ENCODE measurements around the gene CEP350. TPM values are rescaled to one million over a fixed set of nuclear protein-coding genes. Genes with fewer than 3 reads are reported as not detected.

CEP350 gene
- total RNA-seq, 6 donors from 2014 or later: 42.8 to 66.5 (median 52.2) TPM

GRCh38 chr1:179968284-179968993 is 13.8 kb downstream of the CEP350 start:
- H3K27me3 ChIP-seq: no peaks in the 10 kb centered on the region
- H3K9me3 ChIP-seq: peaks cover 0 to 8% (median 0%) of the 10 kb centered on the region in 4 donors
- H3K4me3 ChIP-seq: no peak overlapping the region
- no peak for DNase-seq
- WGBS, 2 donors: 93% methylated on average over 6 of the region's 6 CpGs
- H3K27ac ChIP-seq: peak overlapping the region in 2 of 4 donors; percentile 79 to 84
- ATAC-seq (ENCODE audit: low FRiP score in 2 of 2): no peak
- no peak for TF ChIP-seq EP300 (IDR thresholded peaks at IDR 0.05)
- TF ChIP-seq CTCF (IDR thresholded peaks at IDR 0.05): no peak
- TF ChIP-seq POLR2AphosphoS5 (IDR thresholded peaks at IDR 0.05): no peak
- TF ChIP-seq POLR2A (IDR thresholded peaks at IDR 0.05): no peak
- H3K36me3 ChIP-seq: no peaks in the 10 kb centered on the region
- peaks cover 31 to 47% (median 39%) of the 10 kb centered on the region in 4 donors for H3K4me1 ChIP-seq

- 73 to 74% methylated on average over 8 of the region's 8 CpGs for WGBS, 2 donors
- Histone ChIP-seq H3K4me1 (peaks cover 28 to 47% (median 37%) of the 10 kb centered on the region in 4 donors), H3K4me3 (no peak overlapping the region), H3K27me3 (no peaks in the 10 kb centered on the region), H3K9me3 (peaks cover 0 to 8% (median 0%) of the 10 kb centered on the region in 4 donors), H3K36me3 (no peaks in the 10 kb centered on the region), H3K27ac (peak overlapping the region; percentile 59 to 84 (median 80))
- DNase-seq (no peak), ATAC-seq (ENCODE audit: low FRiP score in 2 of 2) (peak in 1 of 2 donors; percentile 53)
- TF ChIP-seq EP300 (IDR thresholded peaks at IDR 0.05) (no peak), POLR2AphosphoS5 (IDR thresholded peaks at IDR 0.05) (no peak), CTCF (IDR thresholded peaks at IDR 0.05) (no peak), POLR2A (IDR thresholded peaks at IDR 0.05) (no peak)
These were observed 14.6 kb downstream of the CEP350 start for GRCh38 chr1:179968994-179969919.

- WGBS, 2 donors: 16 to 35% methylated on average over 1 of the region's 1 CpG
- DNase-seq (no peak), ATAC-seq (ENCODE audit: low FRiP score in 2 of 2) (peak in 1 of 2 donors; percentile 58)
- no peaks in the 10 kb centered on the region for H3K27me3 ChIP-seq
- H3K36me3 ChIP-seq: no peaks in the 10 kb centered on the region
- peaks cover 0 to 8% (median 0%) of the 10 kb centered on the region in 4 donors for H3K9me3 ChIP-seq
- peaks cover 28 to 43% (median 34%) of the 10 kb centered on the region in 4 donors for H3K4me1 ChIP-seq
- peak overlapping the region in 1 of 4 donors; percentile 2 for H3K4me3 ChIP-seq
- H3K27ac ChIP-seq: peak overlapping the region; percentile 59 to 84 (median 80)
- TF ChIP-seq POLR2A (IDR thresholded peaks at IDR 0.05) (no peak), POLR2AphosphoS5 (IDR thresholded peaks at IDR 0.05) (peak in 1 of 2 donors; percentile 70), EP300 (IDR thresholded peaks at IDR 0.05) (peak; percentile 18 to 94 (median 56)), CTCF (IDR thresholded peaks at IDR 0.05) (no peak)
These were observed 15.4 kb downstream of the CEP350 start for GRCh38 chr1:179969962-179970361.

- TF ChIP-seq EP300 (IDR thresholded peaks at IDR 0.05): no peak
- TF ChIP-seq POLR2A (IDR thresholded peaks at IDR 0.05): no peak
- no peak for TF ChIP-seq CTCF (IDR thresholded peaks at IDR 0.05)
- TF ChIP-seq POLR2AphosphoS5 (IDR thresholded peaks at IDR 0.05): no peak
- Histone ChIP-seq H3K36me3 (no peaks in the 10 kb centered on the region), H3K9me3 (peaks cover 0 to under 1% (median 0%) of the 10 kb centered on the region in 4 donors), H3K27me3 (no peaks in the 10 kb centered on the region), H3K4me3 (no peak overlapping the region), H3K27ac (peak overlapping the region in 1 of 4 donors; percentile 4), H3K4me1 (peaks cover 28 to 41% (median 34%) of the 10 kb centered on the region in 4 donors)
- no peak for ATAC-seq (ENCODE audit: low FRiP score in 2 of 2)
- no peak for DNase-seq
- 66 to 86% methylated on average over 5 of the region's 5 CpGs for WGBS, 2 donors
These were observed 17.2 kb downstream of the CEP350 start for GRCh38 chr1:179971563-179972496.
